ENCODE data around the gene ROR1. TPM values are rescaled to one million over a fixed set of nuclear protein-coding genes. Genes with fewer than 3 reads are reported as not detected.

The ROR1 gene
- total RNA-seq, 1 donor from 2014 or later = 2.5 TPM

DNA sequence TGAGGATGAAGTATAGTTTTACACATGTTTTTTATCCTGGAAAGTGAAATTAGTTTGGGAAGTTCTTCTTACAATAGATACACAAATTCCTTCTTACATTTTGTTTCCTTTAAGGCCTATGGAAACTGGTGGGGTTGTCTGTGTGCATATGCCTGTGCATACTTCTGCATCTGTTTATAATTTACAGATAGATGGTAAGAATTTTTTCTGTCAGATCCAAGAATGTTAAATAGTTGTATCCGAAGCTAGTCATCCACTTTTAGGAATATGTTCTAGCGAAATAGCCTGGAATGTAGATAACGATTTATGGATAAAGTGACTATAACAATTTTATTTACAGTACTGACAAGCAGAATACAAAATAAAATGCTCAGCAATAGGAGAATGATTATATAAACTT lies 194.1 kb downstream of the ROR1 start:
- no peak for DNase-seq (ENCODE audit: low read depth)

DNA sequence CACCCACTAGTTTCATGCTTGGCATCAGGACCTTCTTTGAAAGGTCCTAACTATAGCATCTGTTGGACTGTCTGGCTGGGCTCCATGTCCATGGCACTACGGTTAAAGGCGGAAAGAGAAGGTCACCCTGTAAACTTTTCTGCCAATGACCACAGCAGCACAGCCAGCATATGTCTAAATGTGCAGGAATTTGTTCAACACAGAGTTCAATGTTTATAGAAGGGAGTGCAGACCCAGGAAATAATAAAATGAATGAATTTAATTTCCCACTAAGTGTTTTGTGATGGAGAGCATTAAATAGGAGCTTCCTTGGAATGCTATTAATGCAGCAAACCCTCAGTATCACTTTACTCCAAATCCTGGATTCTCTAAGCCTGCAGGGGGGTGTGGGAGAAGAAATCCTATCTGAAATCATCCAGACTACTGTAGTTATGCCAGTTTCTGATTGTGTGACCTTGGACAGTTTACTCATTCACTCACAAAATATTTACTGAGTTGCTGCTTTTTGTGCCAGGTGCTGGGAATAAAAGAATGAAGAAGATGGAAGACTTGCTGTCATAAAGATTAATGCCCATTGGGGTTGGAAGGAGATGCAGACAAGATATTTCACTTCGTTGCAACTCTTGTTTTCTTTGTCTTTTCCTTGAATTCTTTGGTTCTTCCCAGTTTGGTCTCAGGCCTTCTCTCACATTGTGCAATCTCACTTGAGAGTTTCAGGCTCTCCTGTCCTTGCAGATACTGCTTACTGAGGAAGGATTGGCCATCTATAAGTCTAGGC lies 195.0 kb downstream of the ROR1 start:
- DNase-seq (ENCODE audit: low read depth) = peak; percentile 84

DNA sequence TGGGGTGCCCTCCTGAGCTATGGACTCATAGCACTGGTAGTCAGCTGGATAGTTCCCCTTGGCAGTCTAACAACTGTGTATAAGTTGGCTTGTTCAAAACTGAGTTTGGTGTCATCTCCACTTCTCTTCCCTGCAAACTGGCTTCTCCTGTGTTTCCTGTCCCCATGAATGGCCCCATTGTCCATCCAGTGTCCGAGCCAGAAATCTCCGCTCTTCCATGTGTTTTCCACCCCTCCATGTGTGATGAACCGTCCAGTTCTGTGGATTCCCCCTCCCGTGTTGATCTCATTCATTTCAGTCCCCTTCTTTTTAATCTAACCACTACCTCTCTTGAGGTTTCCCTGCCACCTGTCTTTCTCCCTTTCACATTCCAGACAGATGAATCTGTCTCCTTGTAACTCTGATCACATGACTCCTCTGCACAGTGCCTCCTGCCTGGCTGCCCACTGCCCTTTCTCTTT lies 195.7 kb downstream of the ROR1 start:
- DNase-seq (ENCODE audit: low read depth) = peak; percentile 87

DNA sequence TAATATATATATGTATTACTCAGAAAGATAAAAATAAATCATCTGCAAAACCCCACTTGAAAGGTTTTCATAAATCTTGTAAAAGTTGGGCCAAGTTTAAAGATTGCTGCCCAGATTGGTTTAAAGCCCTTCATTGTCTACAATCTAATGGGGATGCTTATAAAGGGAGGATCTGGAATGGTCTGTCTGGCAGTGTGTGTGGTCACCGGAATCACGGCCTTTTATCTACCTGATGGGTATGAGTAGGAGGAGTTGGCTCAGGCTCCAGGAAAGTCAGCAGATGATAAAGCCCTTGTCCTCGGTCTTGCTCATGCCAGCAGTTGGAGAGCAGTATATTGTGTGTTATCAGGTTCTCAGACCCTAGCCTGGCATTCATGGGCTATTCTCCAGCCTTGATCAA lies 197.7 kb downstream of the ROR1 start:
- DNase-seq (ENCODE audit: low read depth) = no peak

DNA sequence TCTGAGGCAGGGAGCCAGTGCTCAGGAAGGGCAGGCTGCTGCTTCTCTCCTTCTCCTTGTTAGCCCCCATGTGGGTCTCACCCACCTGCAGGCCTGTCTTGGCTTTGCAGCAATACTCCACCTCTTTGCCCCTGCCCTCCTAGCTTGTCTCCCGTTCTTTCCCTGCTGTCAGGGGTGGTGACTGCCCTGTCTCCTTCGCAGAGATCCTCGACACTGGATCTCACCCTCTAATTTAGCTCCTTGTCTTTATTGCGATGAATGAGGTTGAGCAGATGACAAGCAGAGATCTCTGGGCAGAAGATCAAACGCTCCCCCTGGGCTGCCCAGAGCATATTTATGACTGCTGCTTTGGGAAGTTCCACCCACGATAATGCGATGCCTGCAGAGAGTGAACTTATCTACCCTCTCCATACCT lies 199.2 kb downstream of the ROR1 start:
- DNase-seq (ENCODE audit: low read depth) = peak; percentile 44

DNA sequence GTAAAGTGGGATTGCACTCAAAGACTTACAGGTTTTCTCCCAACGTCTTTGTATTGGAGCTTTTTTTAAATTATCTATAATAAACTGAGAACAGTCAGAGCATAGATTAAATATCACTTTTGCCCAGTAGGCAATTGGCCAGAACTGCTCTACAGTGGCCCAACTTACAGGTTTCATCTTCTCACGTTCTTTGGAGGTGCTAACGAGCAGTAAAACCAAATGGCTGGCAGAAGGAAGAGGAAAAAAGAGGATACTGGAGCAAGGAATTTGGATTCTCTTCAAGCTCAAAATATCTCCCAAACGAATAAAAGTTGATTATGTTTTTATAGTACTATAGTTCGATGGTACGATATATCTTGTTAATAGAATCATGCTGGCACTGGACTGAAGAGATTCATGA lies 201.1 kb downstream of the ROR1 start:
- DNase-seq (ENCODE audit: low read depth) = no peak

DNA sequence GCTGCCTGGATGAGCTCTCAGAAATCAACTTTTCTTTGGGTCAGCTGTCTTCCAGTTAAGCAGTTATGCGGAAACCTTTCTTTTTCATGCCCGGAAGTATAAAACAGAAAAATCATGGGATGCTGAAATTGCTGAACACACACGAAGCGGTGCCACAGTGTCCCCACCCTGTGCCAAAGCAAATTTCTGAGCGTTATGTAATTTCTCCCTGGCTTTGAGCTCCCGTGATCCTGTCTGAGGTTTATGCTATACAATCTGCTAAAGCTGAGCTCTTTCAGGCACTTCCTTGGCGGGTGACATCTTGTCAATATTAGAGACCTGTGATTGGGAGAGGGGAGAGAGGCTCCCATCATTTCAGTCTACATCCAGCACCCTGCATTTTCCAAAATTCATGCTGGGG lies 201.7 kb downstream of the ROR1 start:
- DNase-seq (ENCODE audit: low read depth) = no peak

DNA sequence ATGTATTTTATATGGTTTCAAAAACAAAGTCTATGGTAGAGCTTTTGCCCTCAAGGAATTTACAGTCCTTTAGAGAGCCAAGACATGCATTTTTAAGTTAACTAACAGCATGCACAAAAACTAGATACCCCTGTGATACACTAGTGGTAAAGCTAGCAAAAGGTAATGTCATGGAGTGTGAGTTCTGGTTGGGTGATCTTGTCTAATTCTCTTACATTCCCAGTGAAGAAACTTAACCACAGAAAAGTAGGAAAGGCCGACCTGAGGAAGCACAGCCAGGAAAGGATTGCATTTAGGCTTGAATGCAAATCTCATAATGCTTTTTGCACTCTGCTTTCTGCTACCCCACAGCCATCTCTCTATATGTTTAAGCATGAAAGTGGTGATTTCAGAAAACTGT lies 202.2 kb downstream of the ROR1 start:
- DNase-seq (ENCODE audit: low read depth) = no peak

DNA sequence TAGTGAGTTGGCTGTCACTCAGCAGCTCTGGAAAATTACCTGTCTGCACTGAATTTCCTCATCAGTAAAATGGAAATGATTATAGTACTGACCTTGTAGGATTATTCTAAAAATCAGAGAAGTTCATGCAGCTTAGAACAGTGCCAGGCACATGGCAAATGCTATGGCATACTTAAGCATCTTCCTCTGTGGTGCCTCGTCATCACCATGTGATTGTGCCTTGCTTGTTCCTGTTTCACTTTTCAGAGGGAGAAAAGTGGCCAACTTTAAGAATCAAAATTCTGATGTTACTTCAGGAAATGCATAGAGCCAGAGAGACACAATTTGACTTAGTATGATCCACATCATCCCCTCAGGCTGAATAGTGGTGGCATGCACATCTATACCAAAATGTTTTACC lies 203.6 kb downstream of the ROR1 start:
- no peak for DNase-seq (ENCODE audit: low read depth)

DNA sequence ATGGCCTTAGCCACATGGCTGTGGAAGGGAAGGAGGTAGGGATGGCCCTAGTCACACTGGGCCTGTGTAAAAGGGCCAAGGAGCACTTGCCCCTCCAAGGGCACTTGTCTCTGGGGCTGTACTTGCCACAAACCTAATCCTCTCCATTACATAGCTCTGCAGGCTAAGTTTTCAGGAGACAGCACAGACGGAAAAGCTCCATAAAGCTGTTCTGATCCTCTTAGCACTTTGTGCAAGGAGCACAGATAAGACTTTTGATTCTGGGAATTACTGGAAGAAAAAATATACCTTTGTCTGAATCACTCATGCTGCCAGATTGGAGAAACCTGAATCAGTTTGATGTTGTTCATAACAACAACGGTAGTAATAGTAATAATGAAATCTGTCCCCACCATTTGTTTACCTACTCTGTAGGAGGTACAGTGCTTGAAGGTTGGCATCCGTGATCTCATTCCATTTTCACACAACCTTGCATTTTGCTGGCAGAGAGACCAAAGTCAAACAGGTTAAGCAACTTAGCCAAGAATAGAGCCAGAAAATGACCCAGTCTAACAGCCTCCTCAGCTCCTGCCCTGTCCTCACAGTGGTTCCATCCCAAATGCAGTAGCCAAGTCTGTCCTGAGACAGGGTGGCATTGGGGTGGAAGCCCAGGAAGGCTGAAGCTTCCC lies 207.1 kb downstream of the ROR1 start:
- DNase-seq (ENCODE audit: low read depth) = no peak

DNA sequence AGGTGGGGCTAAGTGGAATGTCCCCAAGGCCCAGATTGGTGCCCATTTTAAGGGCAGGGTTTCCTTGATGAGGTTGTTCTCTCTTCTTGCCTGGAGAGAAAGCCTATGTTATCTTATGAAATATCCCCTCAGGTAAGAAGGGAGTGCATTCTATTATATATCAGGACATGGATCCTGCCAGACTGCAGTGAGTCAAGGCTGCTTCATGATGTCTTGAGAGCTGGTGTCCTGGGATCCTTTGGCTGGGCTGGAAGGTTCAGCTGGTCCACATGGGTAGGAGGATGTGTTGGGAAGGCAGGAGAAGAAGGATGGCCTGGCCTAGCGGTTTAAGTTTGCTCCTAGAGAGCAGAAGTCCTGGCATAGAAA lies 207.6 kb downstream of the ROR1 start:
- no peak for DNase-seq (ENCODE audit: low read depth)

DNA sequence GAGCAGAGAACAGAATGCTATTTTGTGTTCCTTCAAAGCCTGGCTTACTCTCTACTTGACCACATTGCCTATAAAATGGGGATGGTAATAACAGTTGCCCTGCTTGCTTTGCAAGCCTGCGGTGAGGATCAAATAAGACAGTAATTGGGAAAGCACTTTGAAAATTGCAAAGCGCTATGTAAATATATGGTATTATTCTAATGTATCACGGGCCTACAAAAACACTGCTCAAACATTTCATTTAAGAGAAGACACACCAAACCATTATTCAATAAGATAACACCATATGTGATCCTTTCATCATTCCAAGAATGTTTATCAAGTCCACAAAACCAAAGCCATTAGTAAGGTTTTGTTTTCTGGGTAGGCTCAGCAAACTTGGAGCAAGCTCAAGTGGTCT lies 208.4 kb downstream of the ROR1 start:
- no peak for DNase-seq (ENCODE audit: low read depth)

DNA sequence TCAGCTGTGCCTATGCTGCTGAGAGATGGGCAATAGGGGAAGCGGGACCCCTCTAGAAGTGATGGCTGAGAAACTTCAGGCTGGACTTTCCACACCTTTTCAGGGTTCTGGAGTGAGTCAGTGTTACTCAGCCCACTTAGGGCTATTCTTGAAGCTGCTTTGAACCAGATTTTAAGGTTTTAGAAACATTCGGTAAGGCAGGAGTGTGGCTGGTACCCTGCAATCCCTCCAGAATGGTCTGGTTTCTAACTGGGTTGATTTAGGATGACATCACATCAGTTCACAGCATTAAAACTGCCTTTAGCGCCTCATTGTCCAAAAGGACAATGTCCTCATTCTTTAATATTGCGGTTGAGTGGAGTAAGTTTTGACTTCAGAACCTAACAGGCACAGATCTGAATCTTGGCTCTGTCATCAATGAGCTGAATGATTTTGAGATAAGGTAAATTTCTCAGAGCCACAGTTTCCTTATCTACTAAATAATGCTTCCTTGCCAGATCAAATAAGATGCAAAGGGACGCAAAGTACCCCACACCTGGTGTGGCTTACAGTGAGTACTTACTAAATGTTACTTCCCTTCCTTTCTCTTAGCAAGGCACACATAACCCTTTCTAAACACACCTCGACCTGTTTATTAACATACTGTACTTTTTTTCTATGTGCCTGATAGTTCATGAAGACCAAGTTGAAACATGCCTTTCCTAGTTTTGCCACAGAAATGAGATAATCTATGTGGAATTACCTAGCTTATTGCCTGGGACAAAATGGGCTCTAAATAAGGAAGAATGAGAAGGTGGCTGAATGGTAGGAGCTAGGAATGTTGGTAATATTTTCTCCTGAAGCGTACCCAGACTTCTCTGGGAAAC lies 209.8 kb downstream of the ROR1 start:
- DNase-seq (ENCODE audit: low read depth) = no peak

DNA sequence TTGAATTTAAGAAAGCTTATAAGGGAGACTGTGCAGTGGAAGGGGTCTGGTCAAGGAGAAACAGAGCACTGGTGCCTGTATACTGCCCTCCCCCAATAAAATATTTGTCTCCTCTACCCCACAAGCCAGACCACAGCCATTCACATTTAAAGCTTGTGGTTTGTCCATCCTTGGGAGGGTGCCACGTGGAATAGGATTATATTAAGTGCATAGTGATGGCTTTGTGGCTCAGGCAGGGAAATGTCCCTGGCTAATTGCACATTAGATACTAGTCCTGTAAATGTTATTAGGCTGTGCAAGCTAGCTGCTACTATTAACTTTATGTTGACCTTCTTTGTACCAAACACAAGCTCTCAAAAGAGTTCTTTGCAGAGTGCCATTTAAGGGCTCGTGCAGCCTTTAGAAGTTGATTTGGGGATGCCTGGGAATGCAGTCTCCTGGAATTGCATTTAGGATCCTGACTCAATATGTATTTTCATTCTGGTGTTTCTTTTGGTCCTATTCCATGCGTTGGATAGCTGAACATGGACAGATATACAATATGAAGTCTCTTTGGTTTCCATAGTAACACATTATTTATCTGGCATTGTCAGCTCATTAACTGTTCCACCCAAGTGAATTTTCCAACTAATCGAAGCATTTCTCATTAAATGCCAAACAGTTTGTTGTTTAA lies 210.6 kb downstream of the ROR1 start:
- DNase-seq (ENCODE audit: low read depth) = peak; percentile 92

DNA sequence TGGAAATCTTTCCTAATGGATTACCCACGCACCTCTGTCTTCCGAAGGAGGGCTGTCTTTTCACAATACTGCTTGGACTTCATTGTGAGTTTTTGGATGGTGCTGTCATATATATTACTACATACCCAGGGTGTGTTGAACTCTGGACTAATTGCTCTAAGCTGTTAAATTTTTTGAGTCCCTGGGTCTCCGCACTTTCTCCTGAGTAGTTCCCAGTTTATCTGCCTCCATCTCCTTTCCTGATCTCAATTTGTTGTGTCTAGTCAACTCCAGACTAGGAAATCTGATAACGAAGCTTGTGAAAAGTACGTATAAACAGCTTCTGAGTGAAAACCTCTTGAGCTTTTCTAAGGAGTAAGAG lies 211.1 kb downstream of the ROR1 start:
- no peak for DNase-seq (ENCODE audit: low read depth)

DNA sequence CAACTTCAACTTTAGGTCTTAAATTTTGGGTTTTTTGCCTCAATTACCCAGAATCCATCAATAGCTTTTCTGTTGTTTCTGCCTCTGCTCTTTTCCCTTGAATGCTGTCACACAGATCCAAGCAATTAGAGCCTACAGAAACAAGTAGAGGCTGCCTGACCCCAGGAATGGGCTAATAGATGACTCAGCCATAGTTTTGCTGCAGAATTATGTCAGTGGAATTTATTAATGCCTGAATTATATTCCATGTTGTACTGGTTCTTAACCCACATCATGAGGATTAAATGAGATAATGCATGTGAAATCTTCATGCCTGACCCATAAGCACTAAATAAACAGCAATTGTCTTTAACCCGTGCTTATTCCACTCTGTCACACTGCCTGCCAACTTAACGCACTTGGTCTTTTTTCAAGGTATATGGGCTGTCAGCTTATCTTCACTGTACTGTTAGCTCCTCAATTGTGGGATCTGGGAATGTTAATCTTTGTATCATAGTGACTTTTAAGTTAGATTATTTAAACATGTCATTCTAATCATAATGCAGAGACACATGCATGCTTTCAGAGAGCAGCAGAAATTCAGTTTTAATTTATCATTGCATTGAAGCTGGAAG lies 213.3 kb downstream of the ROR1 start:
- DNase-seq (ENCODE audit: low read depth) = no peak

DNA sequence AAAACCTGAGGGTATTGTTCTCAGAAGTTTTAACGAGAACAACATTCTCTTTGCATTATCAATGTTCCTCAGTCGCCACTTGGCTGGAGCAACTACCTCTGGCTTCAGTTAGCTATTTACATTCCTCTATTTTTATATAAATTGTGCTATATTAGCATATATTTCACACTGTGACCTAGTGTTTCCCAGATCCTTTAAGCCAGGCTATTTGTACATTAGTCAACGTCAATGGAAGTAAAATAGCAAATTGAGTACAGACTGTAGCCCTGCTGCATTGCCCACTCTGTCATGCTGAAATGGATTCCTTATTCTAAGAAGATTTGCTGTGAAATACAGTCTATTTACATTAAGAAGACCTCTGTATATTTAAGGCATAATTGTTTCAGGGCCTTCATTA lies 213.8 kb downstream of the ROR1 start:
- DNase-seq (ENCODE audit: low read depth) = no peak

DNA sequence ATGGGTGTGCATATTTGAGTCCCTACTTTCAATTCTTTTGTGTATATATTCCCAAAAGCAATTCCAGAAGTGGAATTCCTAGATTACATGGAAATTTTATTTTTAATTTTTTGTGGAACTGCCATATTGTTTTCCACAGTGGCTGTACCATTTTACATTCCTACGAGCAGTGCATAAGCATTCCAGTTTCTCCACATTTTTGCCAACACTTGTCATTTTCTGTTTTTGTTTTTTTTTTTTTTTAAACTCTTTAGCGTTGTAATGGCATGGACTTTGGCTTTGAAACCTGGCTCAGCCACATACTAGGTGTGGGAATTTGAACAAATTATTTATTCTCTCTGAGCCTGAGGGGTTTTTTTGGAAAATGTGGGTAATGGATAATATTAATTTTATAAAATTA lies 215.1 kb downstream of the ROR1 start:
- DNase-seq (ENCODE audit: low read depth) = no peak

DNA sequence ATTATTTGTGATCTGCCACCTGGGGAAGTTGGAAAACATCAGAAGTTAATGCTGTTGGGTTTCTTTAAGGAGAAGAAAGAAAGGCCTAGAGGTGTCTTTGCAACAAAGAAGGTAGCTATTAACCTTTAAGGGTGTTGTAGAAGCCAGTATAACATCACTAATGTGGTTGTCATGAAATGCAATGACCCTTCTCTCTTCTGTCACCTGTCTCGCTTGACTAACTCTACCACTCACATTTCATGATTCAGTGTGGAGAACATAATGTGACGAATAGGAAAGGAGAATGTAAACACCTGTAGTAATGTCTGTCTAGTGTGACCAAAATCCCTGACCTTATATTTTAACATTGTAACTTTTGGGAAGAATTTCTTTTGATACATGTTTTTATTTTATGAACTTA lies 217.9 kb downstream of the ROR1 start:
- DNase-seq (ENCODE audit: low read depth) = no peak

DNA sequence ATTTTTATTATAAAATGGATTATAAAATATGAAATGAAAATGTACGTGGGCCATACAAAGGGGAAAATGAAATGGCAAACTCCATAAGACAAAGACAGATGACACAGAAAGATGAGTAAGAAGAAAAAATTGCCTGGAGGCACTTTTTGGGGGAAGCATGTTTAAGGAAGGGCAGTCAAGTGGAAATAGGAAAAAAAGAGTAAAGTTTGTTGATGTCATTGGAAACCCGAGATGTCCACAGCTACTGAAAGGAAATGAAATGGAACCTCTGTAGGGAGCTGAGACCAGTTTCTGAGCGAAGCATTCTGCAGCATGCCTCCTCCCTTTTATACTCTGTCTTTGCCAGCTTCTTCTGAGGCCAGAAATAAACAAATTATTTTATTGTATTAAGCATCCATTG lies 226.2 kb downstream of the ROR1 start:
- no peak for DNase-seq (ENCODE audit: low read depth)

DNA sequence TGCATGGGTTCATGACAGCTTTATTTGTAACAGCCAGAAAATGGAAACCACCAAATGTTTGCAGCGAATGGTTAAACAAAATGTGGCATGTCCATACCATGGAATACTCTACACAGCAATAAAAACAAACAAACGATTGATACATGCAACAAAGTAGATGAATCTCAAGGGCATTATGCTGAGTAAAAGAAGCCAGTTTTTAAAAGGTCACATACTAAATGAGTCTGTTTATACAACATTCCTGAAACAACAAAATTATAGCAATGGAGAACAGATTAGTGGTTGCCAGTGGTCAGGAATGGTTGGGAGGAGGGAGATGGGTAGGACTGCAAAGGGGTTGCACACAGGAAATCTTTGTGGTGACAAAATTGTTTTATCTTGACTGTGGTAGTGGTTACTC lies 227.2 kb downstream of the ROR1 start:
- DNase-seq (ENCODE audit: low read depth) = no peak

All from myocyte (in vitro differentiated cells).